Measurements from ENCODE around the gene TSPEAR.

- TF ChIP-seq POLR2AphosphoS5 (IDR thresholded peaks at IDR 0.05; ENCODE audit: low read depth, low read length) (no peak), CTCF (IDR thresholded peaks at IDR 0.05) (no peak)
Measured at GRCh38 chr21:44454747-44455523, 256.4 kb downstream of the TSPEAR start, which contains the start of gene LRRC3.
